ENCODE measurements around the gene DDO. TPM values are rescaled to one million over a fixed set of nuclear protein-coding genes. Genes with fewer than 3 reads are reported as not detected.

DDO gene
- total RNA-seq, 1 experiment from 2014 or later, result 0.39 TPM

DNA sequence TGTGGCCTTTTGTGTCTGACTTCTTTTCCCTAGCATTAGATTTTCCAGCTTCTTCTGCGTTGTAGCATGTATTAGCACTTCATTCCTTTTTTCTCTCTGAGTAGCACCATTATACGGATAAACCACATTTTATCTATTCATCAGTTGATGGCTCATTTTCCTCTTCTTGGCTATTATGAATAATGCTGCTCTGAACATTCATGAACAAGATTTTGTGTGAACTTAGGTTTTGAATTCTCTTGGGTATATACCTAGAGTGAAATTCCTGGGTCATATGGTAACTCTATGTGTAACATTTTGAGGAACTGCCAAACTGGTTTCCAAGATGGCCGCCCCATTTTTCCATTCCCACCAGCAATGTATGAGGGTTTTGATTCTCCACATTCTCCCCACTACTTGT, 32.4 kb upstream of the DDO start:
- ATAC-seq, result no peak
- no peak overlapping the region for H3K27ac ChIP-seq (ENCODE audit: low read length)
- H3K4me3 ChIP-seq (ENCODE audit: low read depth in 2 of 2, low read length in 2 of 2), result no peak overlapping the region
- no TSS peak for BruUV-seq (replicated peaks)
- in situ Hi-C loops (cut with HindIII; ENCODE audit: low pct_unique_long_range_greater_than_20kb, low sequenced_read_pairs), result no loop called here
- intact Hi-C loops (cut with micrococcal nuclease; ENCODE audit: unreplicated experiment), result no loop called here
- H3K4me1 ChIP-seq (ENCODE audit: control insufficient read depth, insufficient read depth, low read length), result no peaks in the 10 kb centered on the region
- CTCF ChIA-PET, result no interaction called here
- TF ChIP-seq POLR2AphosphoS5 (IDR thresholded peaks at IDR 0.05; ENCODE audit: low read depth, low read length) (no peak), TCF7L2 (IDR thresholded peaks at IDR 0.05; ENCODE audit: low read depth, low read length) (no peak), SIN3A (IDR thresholded peaks at IDR 0.05; ENCODE audit: borderline replicate concordance, insufficient read depth, low read depth, low read length) (no peak)
- TF ChIP-seq, protein P1, sequence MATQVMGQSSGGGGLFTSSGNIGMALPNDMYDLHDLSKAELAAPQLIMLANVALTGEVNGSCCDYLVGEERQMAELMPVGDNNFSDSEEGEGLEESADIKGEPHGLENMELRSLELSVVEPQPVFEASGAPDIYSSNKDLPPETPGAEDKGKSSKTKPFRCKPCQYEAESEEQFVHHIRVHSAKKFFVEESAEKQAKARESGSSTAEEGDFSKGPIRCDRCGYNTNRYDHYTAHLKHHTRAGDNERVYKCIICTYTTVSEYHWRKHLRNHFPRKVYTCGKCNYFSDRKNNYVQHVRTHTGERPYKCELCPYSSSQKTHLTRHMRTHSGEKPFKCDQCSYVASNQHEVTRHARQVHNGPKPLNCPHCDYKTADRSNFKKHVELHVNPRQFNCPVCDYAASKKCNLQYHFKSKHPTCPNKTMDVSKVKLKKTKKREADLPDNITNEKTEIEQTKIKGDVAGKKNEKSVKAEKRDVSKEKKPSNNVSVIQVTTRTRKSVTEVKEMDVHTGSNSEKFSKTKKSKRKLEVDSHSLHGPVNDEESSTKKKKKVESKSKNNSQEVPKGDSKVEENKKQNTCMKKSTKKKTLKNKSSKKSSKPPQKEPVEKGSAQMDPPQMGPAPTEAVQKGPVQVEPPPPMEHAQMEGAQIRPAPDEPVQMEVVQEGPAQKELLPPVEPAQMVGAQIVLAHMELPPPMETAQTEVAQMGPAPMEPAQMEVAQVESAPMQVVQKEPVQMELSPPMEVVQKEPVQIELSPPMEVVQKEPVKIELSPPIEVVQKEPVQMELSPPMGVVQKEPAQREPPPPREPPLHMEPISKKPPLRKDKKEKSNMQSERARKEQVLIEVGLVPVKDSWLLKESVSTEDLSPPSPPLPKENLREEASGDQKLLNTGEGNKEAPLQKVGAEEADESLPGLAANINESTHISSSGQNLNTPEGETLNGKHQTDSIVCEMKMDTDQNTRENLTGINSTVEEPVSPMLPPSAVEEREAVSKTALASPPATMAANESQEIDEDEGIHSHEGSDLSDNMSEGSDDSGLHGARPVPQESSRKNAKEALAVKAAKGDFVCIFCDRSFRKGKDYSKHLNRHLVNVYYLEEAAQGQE (IDR thresholded peaks at IDR 0.05; ENCODE audit: insufficient read depth in 1 of 2, low read depth in 2 of 2, low read length in 1 of 2), result no peak
- TF ChIP-seq, protein P2, sequence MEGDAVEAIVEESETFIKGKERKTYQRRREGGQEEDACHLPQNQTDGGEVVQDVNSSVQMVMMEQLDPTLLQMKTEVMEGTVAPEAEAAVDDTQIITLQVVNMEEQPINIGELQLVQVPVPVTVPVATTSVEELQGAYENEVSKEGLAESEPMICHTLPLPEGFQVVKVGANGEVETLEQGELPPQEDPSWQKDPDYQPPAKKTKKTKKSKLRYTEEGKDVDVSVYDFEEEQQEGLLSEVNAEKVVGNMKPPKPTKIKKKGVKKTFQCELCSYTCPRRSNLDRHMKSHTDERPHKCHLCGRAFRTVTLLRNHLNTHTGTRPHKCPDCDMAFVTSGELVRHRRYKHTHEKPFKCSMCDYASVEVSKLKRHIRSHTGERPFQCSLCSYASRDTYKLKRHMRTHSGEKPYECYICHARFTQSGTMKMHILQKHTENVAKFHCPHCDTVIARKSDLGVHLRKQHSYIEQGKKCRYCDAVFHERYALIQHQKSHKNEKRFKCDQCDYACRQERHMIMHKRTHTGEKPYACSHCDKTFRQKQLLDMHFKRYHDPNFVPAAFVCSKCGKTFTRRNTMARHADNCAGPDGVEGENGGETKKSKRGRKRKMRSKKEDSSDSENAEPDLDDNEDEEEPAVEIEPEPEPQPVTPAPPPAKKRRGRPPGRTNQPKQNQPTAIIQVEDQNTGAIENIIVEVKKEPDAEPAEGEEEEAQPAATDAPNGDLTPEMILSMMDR (IDR thresholded peaks at IDR 0.05), result no peak
- no peak for DNase-seq (ENCODE audit: low read depth, low spot score)
- H3K27me3 ChIP-seq (ENCODE audit: control insufficient read depth, insufficient read depth, low read length), result peaks cover 28% of the 10 kb centered on the region
- POLR2A ChIA-PET, result no interaction called here
- H3K9me3 ChIP-seq (ENCODE audit: control insufficient read depth, insufficient read depth, low read depth, low read length), result no peaks in the 10 kb centered on the region
- H3K36me3 ChIP-seq (ENCODE audit: control insufficient read depth, insufficient read depth, low read length), result no peaks in the 10 kb centered on the region

DNA sequence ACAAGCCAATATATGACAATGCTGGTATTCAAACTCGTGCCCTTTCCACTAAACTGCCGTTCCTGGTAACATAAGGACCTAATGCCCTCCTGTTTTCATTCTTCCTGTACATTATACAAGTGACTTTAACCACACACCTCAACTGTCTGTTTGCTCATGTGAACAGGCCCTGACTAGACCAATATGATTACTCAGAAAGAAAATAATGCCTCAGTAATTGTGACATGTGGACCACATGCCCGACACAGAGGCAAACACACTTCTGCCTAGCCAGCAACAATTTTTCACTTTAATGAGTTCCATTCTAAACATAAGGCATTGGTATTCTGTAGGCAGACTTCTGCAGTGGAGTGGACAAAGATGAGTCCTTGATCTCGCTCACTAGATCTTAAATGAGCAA, 31.0 kb upstream of the DDO start:
- BruUV-seq (replicated peaks), result no TSS peak
- H3K27ac ChIP-seq (ENCODE audit: low read length), result no peak overlapping the region
- TF ChIP-seq SIN3A (IDR thresholded peaks at IDR 0.05; ENCODE audit: borderline replicate concordance, insufficient read depth, low read depth, low read length) (no peak), TCF7L2 (IDR thresholded peaks at IDR 0.05; ENCODE audit: low read depth, low read length) (no peak), POLR2AphosphoS5 (IDR thresholded peaks at IDR 0.05; ENCODE audit: low read depth, low read length) (no peak)
- TF ChIP-seq, protein P1 (IDR thresholded peaks at IDR 0.05; ENCODE audit: insufficient read depth in 1 of 2, low read depth in 2 of 2, low read length in 1 of 2), result no peak
- TF ChIP-seq, protein P2 (IDR thresholded peaks at IDR 0.05), result no peak
- no peaks in the 10 kb centered on the region for H3K4me1 ChIP-seq (ENCODE audit: control insufficient read depth, insufficient read depth, low read length)
- in situ Hi-C loops (cut with HindIII; ENCODE audit: low pct_unique_long_range_greater_than_20kb, low sequenced_read_pairs), result no loop called here
- ChIA-PET POLR2A (no interaction called here), CTCF (no interaction called here)
- ATAC-seq, result no peak
- H3K36me3 ChIP-seq (ENCODE audit: control insufficient read depth, insufficient read depth, low read length), result no peaks in the 10 kb centered on the region
- DNase-seq (ENCODE audit: low read depth, low spot score), result no peak
- peaks cover 32% of the 10 kb centered on the region for H3K27me3 ChIP-seq (ENCODE audit: control insufficient read depth, insufficient read depth, low read length)
- intact Hi-C loops (cut with micrococcal nuclease; ENCODE audit: unreplicated experiment), result no loop called here
- no peak overlapping the region for H3K4me3 ChIP-seq (ENCODE audit: low read depth in 2 of 2, low read length in 2 of 2)
- H3K9me3 ChIP-seq (ENCODE audit: control insufficient read depth, insufficient read depth, low read depth, low read length), result no peaks in the 10 kb centered on the region

Data from Panc1 (cell line).